Nephron (organoid): ENCODE data around the gene SPRY4.
A peak's percentile ranks its signal among the peaks of the same experiment; 100 is the strongest.
"Not testable (repeated sequence)": the region's sequence is repeated elsewhere in the genome, so short reads cannot be mapped to it uniquely, and the experiment has no call there.

ENCODE experiments used
- H3K27ac Mint-ChIP-seq, 3 experiments: 2 replicates each; pipeline ENCODE4 v1.8.0; 2020; ENCODE audit warnings: mixed read lengths in 3 of 3, mild to moderate bottlenecking in 2 of 3, moderate library complexity in 1 of 3
- H3K27me3 Mint-ChIP-seq: 2 replicates; pipeline ENCODE4 v1.8.0; 2021; ENCODE audit warnings: low read depth, mild to moderate bottlenecking, moderate library complexity, mixed read lengths
- H3K36me3 Mint-ChIP-seq: 2 replicates; pipeline ENCODE4 v1.8.0; 2020; ENCODE audit warnings: low read depth, mixed read lengths
- H3K4me1 Mint-ChIP-seq: 2 replicates; pipeline ENCODE4 v1.8.0; 2020; ENCODE audit warnings: mixed read lengths
- H3K4me3 Mint-ChIP-seq, 3 experiments: 2 replicates each; pipeline ENCODE4 v1.8.0; 2020; ENCODE audit warnings: mild to moderate bottlenecking in 3 of 3, mixed read lengths in 3 of 3, moderate library complexity in 2 of 3
- H3K9me3 Mint-ChIP-seq: 2 replicates; pipeline ENCODE4 v1.8.0; 2020; ENCODE audit warnings: mixed read lengths
- TF ChIP-seq, protein P1 (sequence below), 3 experiments: fragments of 200-600 bp; sonication (generic); IDR thresholded peaks; one replicate each; pipeline ENCODE4 v1.5.0; 2021; ENCODE audit warnings: antibody characterized with exemption in 3 of 3; ENCODE audit not compliant: unreplicated experiment in 3 of 3

Gene SPRY4, protein sequence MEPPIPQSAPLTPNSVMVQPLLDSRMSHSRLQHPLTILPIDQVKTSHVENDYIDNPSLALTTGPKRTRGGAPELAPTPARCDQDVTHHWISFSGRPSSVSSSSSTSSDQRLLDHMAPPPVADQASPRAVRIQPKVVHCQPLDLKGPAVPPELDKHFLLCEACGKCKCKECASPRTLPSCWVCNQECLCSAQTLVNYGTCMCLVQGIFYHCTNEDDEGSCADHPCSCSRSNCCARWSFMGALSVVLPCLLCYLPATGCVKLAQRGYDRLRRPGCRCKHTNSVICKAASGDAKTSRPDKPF

DNA sequence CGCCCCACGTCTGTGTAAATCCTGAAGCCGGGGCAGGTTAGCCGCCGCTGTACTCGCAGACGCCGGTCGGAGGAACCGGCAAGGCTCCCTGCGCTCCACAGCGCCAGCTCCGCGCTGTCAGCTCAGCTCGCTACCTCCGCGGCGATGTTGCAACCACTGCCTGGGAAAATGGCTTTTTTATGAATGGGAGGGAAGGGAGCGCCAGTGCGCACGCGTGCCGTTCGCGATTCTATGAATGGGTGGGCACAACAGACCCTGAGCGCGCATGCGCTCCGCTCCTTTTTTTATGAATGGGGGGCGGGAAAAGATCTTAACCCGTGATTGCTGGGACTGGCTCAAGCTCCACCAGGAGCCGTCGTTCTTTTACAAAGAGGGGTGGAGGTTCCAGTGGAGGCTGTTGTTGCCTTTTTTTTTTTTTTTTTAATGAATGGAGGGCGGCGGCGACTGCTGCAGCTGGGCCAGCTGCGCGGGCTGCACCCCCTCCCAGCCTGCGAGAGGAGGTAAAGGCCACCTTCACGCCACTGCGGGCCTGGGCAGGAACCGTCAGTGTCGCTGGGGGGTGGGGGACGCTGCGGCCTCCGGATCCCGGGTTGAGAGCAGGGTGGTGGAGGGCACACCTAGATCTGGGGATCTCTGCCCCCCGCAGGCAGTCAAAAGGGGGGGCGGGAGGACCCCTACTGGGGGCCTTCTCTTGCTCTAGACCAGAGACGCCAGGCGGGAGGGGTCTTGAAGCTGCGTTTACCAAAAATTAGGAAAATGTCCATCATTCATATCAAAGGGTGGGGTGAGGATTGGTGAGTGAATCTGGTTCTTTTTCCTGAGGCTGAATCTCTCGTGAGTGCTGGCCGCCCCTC is at the start of gene SPRY4:
Gene SPRY4 (minus strand): TSS at position 151 of the 854 bp plus-strand sequence. CDS start 9,913 bp downstream, outside the sequence.
- no peaks in the 10 kb centered on the region for H3K9me3 Mint-ChIP-seq
- peaks cover 69% of the 10 kb centered on the region for H3K4me1 Mint-ChIP-seq

DNA sequence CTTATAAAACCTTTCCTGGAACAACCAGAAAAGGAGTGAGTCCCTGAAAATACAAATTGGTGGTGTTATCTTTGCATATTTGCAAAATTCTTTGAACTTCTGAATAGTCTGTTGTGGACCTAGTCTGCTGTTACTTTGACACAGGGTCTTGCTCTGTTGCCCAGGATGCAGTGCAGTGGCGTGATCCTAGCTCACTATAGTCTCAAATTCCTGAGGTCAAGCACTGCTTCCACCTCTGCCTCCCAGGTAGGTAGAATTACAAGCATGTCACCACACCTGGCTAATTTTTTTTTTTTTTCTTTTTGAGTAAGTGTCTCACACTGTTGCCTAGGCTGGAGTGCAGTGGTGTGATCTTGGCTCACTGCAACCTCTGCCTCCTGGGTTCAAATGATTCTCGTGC is 43.7 kb upstream of the SPRY4 start:
- no peaks in the 10 kb centered on the region for H3K27me3 Mint-ChIP-seq
- no peak overlapping the region for H3K4me3 Mint-ChIP-seq
- peak overlapping the region in 1 of 3 experiments; percentile 5 for H3K27ac Mint-ChIP-seq
- H3K4me1 Mint-ChIP-seq, result peaks cover 25% of the 10 kb centered on the region
- TF ChIP-seq, protein P1, sequence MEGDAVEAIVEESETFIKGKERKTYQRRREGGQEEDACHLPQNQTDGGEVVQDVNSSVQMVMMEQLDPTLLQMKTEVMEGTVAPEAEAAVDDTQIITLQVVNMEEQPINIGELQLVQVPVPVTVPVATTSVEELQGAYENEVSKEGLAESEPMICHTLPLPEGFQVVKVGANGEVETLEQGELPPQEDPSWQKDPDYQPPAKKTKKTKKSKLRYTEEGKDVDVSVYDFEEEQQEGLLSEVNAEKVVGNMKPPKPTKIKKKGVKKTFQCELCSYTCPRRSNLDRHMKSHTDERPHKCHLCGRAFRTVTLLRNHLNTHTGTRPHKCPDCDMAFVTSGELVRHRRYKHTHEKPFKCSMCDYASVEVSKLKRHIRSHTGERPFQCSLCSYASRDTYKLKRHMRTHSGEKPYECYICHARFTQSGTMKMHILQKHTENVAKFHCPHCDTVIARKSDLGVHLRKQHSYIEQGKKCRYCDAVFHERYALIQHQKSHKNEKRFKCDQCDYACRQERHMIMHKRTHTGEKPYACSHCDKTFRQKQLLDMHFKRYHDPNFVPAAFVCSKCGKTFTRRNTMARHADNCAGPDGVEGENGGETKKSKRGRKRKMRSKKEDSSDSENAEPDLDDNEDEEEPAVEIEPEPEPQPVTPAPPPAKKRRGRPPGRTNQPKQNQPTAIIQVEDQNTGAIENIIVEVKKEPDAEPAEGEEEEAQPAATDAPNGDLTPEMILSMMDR (IDR thresholded peaks at IDR 0.05; ENCODE audit: unreplicated experiment in 3 of 3), result no peak
- no peaks in the 10 kb centered on the region for H3K9me3 Mint-ChIP-seq
- H3K36me3 Mint-ChIP-seq, result no peaks in the 10 kb centered on the region

More for the DNA sequence above, at the start of gene SPRY4:
- peak within 1 kb of the TSS; percentile 88 to 92 (median 90) for H3K4me3 Mint-ChIP-seq
- TF ChIP-seq, protein P1 (IDR thresholded peaks at IDR 0.05; ENCODE audit: unreplicated experiment in 3 of 3), result peak in 1 of 3 experiments; percentile 21
- no peaks in the 10 kb centered on the region for H3K36me3 Mint-ChIP-seq
- peaks cover 23% of the 10 kb centered on the region for H3K27me3 Mint-ChIP-seq
- peak within 1 kb of the TSS; percentile 55 to 87 (median 76) for H3K27ac Mint-ChIP-seq

DNA sequence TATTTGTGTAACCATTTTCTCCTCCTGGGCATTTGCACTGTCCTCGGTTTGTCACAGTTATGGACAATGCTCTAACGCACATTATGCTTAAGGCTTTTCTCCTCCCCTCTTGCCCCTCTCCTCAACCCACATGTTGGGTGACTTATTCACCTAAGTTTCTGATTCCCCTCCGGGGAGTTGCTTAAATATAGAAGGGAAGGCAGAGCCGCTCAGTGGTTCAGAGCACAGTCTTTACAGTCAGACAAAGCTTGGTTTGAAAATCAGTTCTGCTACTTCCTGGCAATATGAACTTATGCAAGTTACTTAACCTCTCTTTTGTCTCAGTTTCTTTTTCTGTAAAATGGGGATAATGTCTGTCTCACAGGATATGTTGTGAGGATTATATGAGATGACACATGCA is 41.2 kb upstream of the SPRY4 start:
- H3K4me3 Mint-ChIP-seq, result no peak overlapping the region
- peaks cover 4% of the 10 kb centered on the region for H3K27me3 Mint-ChIP-seq
- peaks cover 37% of the 10 kb centered on the region for H3K4me1 Mint-ChIP-seq
- TF ChIP-seq, protein P1 (IDR thresholded peaks at IDR 0.05; ENCODE audit: unreplicated experiment in 3 of 3), result no peak
- H3K9me3 Mint-ChIP-seq, result no peaks in the 10 kb centered on the region
- peak overlapping the region; percentile 2 to 40 (median 23) for H3K27ac Mint-ChIP-seq
- H3K36me3 Mint-ChIP-seq, result no peaks in the 10 kb centered on the region

DNA sequence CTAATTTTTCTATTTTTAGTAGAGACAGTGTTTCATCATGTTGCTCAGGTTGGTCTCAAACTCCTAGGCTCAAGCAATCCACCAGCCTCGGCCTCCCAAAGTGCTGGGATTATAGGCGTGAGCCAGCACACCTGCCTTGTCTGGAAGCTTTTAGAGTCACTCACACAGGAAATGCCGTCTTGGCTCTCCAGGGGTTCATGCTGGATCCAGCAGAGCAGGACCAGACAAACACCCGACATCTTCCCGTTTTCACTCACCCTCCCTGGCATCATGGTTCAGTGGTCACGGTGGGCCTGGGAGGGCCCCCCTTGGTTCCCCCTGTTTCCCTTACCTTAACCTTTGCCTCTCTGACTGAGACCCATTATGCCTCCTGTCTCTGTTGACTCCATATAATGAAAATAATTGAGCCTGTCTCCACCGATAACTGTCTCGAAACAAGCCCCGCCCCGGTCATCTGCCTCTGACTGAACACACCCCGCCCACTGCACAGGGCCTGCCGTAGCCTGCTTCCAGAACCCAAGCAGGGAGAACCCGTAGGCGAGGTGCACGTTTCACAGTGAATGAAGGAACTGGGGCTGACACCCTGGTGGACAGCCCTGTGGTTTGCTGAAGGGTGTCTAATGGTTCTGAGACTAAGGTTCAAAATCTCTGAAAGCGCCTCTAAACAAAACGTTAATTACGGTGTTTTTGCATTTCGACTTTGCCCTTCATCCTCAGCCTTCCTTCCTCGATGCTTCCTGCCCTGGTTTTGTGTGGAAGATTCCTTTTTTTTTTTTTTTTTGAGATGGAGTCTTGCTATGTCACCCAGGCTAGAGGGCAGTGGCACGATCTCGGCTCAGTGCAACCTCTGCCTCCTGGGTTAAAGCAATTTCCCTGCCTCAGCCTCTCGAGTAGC is 39.7 kb upstream of the SPRY4 start:
- Mint-ChIP-seq H3K27ac (peak overlapping the region; percentile 66 to 93 (median 70)), H3K4me1 (peaks cover 52% of the 10 kb centered on the region), H3K36me3 (no peaks in the 10 kb centered on the region), H3K9me3 (no peaks in the 10 kb centered on the region), H3K4me3 (peak overlapping the region in 2 of 3 experiments; percentile 2 to 23), H3K27me3 (peaks cover 11% of the 10 kb centered on the region)
- TF ChIP-seq, protein P1 (IDR thresholded peaks at IDR 0.05; ENCODE audit: unreplicated experiment in 3 of 3), result no peak

DNA sequence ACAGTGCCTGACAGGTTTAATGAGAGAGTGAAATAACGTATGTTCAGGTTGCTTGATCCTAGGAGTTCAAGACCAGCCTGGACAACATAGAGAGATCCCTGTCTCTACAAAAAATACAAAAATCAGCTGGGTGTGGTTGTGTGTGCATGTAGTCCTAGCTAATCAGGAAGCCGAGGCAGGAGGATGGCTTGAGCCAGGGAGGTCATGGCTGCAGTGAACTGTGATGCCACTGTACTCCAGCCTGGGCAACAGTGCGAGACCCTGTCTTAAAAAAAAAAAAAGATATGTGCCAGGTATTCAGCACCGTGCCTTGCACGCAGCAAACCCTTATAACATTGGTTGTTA is 38.8 kb upstream of the SPRY4 start:
- Mint-ChIP-seq H3K9me3 (no peaks in the 10 kb centered on the region), H3K27ac (peak overlapping the region in 1 of 3 experiments; percentile 96), H3K4me1 (peaks cover 54% of the 10 kb centered on the region), H3K36me3 (no peaks in the 10 kb centered on the region), H3K4me3 (no peak overlapping the region), H3K27me3 (peaks cover 11% of the 10 kb centered on the region)
- TF ChIP-seq, protein P1 (IDR thresholded peaks at IDR 0.05; ENCODE audit: unreplicated experiment in 3 of 3), result no peak

DNA sequence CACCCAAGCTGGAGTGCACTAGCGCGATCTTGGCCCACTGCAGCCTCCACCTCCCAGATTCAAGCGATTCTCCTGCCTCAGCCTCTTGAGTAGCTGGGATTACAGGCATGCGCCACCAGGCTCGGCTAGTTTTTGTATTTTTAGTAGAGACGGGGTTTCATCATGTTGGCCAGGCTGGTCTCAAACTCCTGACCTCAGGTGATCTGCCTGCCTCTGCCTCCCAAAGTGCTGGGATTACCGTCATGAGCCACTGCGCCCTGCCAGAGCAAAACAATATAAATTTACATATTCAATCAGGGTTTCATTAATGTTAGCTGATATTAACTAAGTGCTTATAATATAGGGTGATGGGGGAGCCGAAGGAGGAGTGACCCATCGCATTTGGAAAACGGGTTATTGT is 37.4 kb upstream of the SPRY4 start:
- H3K27ac Mint-ChIP-seq, result peak overlapping the region; percentile 94 to 96 (median 95)
- H3K4me3 Mint-ChIP-seq, H3K9me3 Mint-ChIP-seq, H3K36me3 Mint-ChIP-seq: not testable (repeated sequence)
- peaks cover 58% of the 10 kb centered on the region for H3K4me1 Mint-ChIP-seq
- H3K27me3 Mint-ChIP-seq, result peaks cover 14% of the 10 kb centered on the region
